ENCODE measurements around the gene KAZN. TPM values are rescaled to one million over a fixed set of nuclear protein-coding genes. Genes with fewer than 3 reads are reported as not detected.
A peak's percentile ranks its signal among the peaks of the same experiment; 100 is the strongest.

Gene KAZN
- total RNA-seq = 10 to 100 TPM in 1 of 2 donors, 1 to 10 TPM in 1; 3.4 to 12.2 TPM

- H3K27me3 ChIP-seq = peaks cover 0 to 11% of the 10 kb centered on the region in 2 donors
- DNase-seq (peak in 3 of 4 donors; percentile 16 to 22 (median 18)), ATAC-seq (peak; percentile 45)
- H3K4me1 ChIP-seq = peaks cover 30% of the 10 kb centered on the region
- intact Hi-C loops (cut with DNase I) = no loop called here
- WGBS, 2 donors = 1% methylated on average over 76 of the region's 81 CpGs; no CpG with 5 or more reads in 1 of the 2 donors
- no peaks in the 10 kb centered on the region for H3K9me3 ChIP-seq
- H3K4me3 ChIP-seq = peak within 1 kb of the TSS; percentile 10
- no peak within 1 kb of the TSS for H3K27ac ChIP-seq
- TF ChIP-seq CTCF (IDR thresholded peaks at IDR 0.05) = peak in 2 of 7 experiments; percentile 21 to 23
- no peak for TF ChIP-seq POLR2A (IDR thresholded peaks at IDR 0.05)
- H3K36me3 ChIP-seq (replicated peaks in 1 of 2; ENCODE audit: insufficient read depth in 1 of 2, low read depth in 2 of 2) = no peaks in the 10 kb centered on the region
These were observed at the start of gene KAZN for GRCh38 chr1:14598498-14599182. Gene KAZN (plus strand): TSS chr1:14598685.

GRCh38 chr1:14549897-14550620 lies 48.4 kb upstream of the KAZN start:
- no peak overlapping the region for H3K27ac ChIP-seq
- WGBS, 2 donors = 31 to 53% methylated on average over 3 of the region's 3 CpGs
- no peaks in the 10 kb centered on the region for H3K36me3 ChIP-seq (replicated peaks in 1 of 2; ENCODE audit: insufficient read depth in 1 of 2, low read depth in 2 of 2)
- H3K4me1 ChIP-seq = peaks cover 17% of the 10 kb centered on the region
- no peak overlapping the region for H3K4me3 ChIP-seq
- TF ChIP-seq POLR2A (IDR thresholded peaks at IDR 0.05) = no peak
- TF ChIP-seq CTCF (IDR thresholded peaks at IDR 0.05) = no peak
- no peaks in the 10 kb centered on the region for H3K27me3 ChIP-seq
- H3K9me3 ChIP-seq = no peaks in the 10 kb centered on the region
- ATAC-seq = no peak
- intact Hi-C loops (cut with DNase I) = no loop called here
- DNase-seq = no peak

GRCh38 chr1:14551386-14551785 lies 47.1 kb upstream of the KAZN start:
- no peak for ATAC-seq
- no peak overlapping the region for H3K27ac ChIP-seq
- no peak for TF ChIP-seq CTCF (IDR thresholded peaks at IDR 0.05)
- no peak for TF ChIP-seq POLR2A (IDR thresholded peaks at IDR 0.05)
- H3K27me3 ChIP-seq = no peaks in the 10 kb centered on the region
- no peaks in the 10 kb centered on the region for H3K9me3 ChIP-seq
- 24 to 26% methylated on average over 8 of the region's 8 CpGs for WGBS, 2 donors
- DNase-seq = no peak
- no peaks in the 10 kb centered on the region for H3K36me3 ChIP-seq (replicated peaks in 1 of 2; ENCODE audit: insufficient read depth in 1 of 2, low read depth in 2 of 2)
- H3K4me3 ChIP-seq = no peak overlapping the region
- intact Hi-C loops (cut with DNase I) = no loop called here
- peaks cover 17% of the 10 kb centered on the region for H3K4me1 ChIP-seq

GRCh38 chr1:14552246-14552965 lies 46.1 kb upstream of the KAZN start:
- Histone ChIP-seq H3K4me3 (no peak overlapping the region), H3K4me1 (peaks cover 17% of the 10 kb centered on the region), H3K27ac (no peak overlapping the region), H3K27me3 (no peaks in the 10 kb centered on the region), H3K36me3 (replicated peaks in 1 of 2; ENCODE audit: insufficient read depth in 1 of 2, low read depth in 2 of 2) (no peaks in the 10 kb centered on the region), H3K9me3 (no peaks in the 10 kb centered on the region)
- DNase-seq = no peak
- 73 to 77% methylated on average over 6 to 10 of the region's 11 CpGs for WGBS, 2 donors
- no peak for ATAC-seq
- TF ChIP-seq CTCF (IDR thresholded peaks at IDR 0.05) (no peak), POLR2A (IDR thresholded peaks at IDR 0.05) (no peak)
- intact Hi-C loops (cut with DNase I) = no loop called here

Measured in body of pancreas (tissue), 4 donors.